IPS-NIHi7 (cell line): ENCODE data around the gene ZFP92.

Source experiments
- DNase-seq: peaks from one replicate; pipeline ENCODE4 v3.0.0; 2012; ENCODE audit warnings: mixed read lengths; ENCODE audit errors: extremely low spot score

Gene ZFP92

GRCh38 chrX:153456161-153456560 lies 44.9 kb downstream of the ZFP92 start:
- DNase-seq, result no peak

GRCh38 chrX:153456704-153457103 lies 45.4 kb downstream of the ZFP92 start:
- DNase-seq, result no peak

GRCh38 chrX:153457136-153457825 lies 46.0 kb downstream of the ZFP92 start:
- DNase-seq, result no peak

- DNase-seq, result no peak
These were observed 46.7 kb downstream of the ZFP92 start for GRCh38 chrX:153457827-153458466.

- DNase-seq, result no peak
These were observed 47.2 kb downstream of the ZFP92 start for GRCh38 chrX:153458476-153458875.

GRCh38 chrX:153459986-153460385 lies 48.7 kb downstream of the ZFP92 start:
- DNase-seq, result no peak

GRCh38 chrX:153460826-153461225 lies 49.6 kb downstream of the ZFP92 start:
- DNase-seq, result peak; percentile 75
